ENCODE data around the gene RIPK3. TPM values are rescaled to one million over a fixed set of nuclear protein-coding genes. Genes with fewer than 3 reads are reported as not detected.

RIPK3 gene
- total RNA-seq, 3 donors from 2014 or later (not counting 1 experiment from before 2014, with no cell fraction given): 36.1 to 58.2 (median 45.5) TPM

- Mint-ChIP-seq H3K4me3 (no peak overlapping the region), H3K4me1 (no peaks in the 10 kb centered on the region), H3K27me3 (ENCODE audit: low read depth in 2 of 2) (peaks cover 31 to 33% of the 10 kb centered on the region in 2 donors), H3K9me3 (no peaks in the 10 kb centered on the region), H3K36me3 (no peaks in the 10 kb centered on the region), H3K27ac (no peak overlapping the region)
- DNase-seq (no peak), ATAC-seq (no peak)
- Histone ChIP-seq H3K4me3 (ENCODE audit: low read length) (no peak overlapping the region), H3K4me1 (ENCODE audit: control insufficient read depth, insufficient read depth, low read length) (no peaks in the 10 kb centered on the region), H3K27ac (ENCODE audit: low read length) (no peak overlapping the region), H3K27me3 (ENCODE audit: control insufficient read depth, insufficient read depth, low read length) (no peaks in the 10 kb centered on the region), H3K36me3 (ENCODE audit: control insufficient read depth, insufficient read depth, low read length) (no peaks in the 10 kb centered on the region), H3K9me3 (ENCODE audit: control insufficient read depth, insufficient read depth, low read length) (no peaks in the 10 kb centered on the region)
- TF ChIP-seq CTCF (IDR thresholded peaks at IDR 0.05): no peak
- 100% methylated on average over 1 of the region's 2 CpGs for WGBS (ENCODE audit: insufficient coverage)
- intact Hi-C loops (cut with micrococcal nuclease): no loop called here
These were observed 47.2 kb upstream of the RIPK3 start for GRCh38 chr14:24387009-24387345.

GRCh38 chr14:24385524-24385923 lies 45.7 kb upstream of the RIPK3 start:
- no peak overlapping the region for H3K27ac Mint-ChIP-seq
- TF ChIP-seq CTCF (IDR thresholded peaks at IDR 0.05): no peak
- Histone ChIP-seq H3K27me3 (ENCODE audit: control insufficient read depth, insufficient read depth, low read length) (no peaks in the 10 kb centered on the region), H3K4me1 (ENCODE audit: control insufficient read depth, insufficient read depth, low read length) (no peaks in the 10 kb centered on the region), H3K27ac (ENCODE audit: low read length) (no peak overlapping the region), H3K9me3 (ENCODE audit: control insufficient read depth, insufficient read depth, low read length) (no peaks in the 10 kb centered on the region), H3K4me3 (ENCODE audit: low read length) (no peak overlapping the region), H3K36me3 (ENCODE audit: control insufficient read depth, insufficient read depth, low read length) (no peaks in the 10 kb centered on the region)
- no peak overlapping the region for H3K4me3 Mint-ChIP-seq
- no peaks in the 10 kb centered on the region for H3K9me3 Mint-ChIP-seq
- 84% methylated on average over 4 of the region's 4 CpGs for WGBS (ENCODE audit: insufficient coverage)
- intact Hi-C loops (cut with micrococcal nuclease): no loop called here
- DNase-seq (no peak), ATAC-seq (no peak)
- no peaks in the 10 kb centered on the region for H3K4me1 Mint-ChIP-seq
- peaks cover 24 to 30% of the 10 kb centered on the region in 2 donors for H3K27me3 Mint-ChIP-seq (ENCODE audit: low read depth in 2 of 2)
- no peaks in the 10 kb centered on the region for H3K36me3 Mint-ChIP-seq

- ATAC-seq (no peak), DNase-seq (no peak)
- H3K4me3 ChIP-seq (ENCODE audit: low read length): no peak overlapping the region
- no peak for TF ChIP-seq CTCF (IDR thresholded peaks at IDR 0.05)
- Mint-ChIP-seq H3K27me3 (ENCODE audit: low read depth in 2 of 2) (peaks cover 19 to 24% of the 10 kb centered on the region in 2 donors), H3K4me1 (no peaks in the 10 kb centered on the region), H3K36me3 (no peaks in the 10 kb centered on the region), H3K27ac (no peak overlapping the region), H3K9me3 (no peaks in the 10 kb centered on the region), H3K4me3 (no peak overlapping the region)
- intact Hi-C loops (cut with micrococcal nuclease): no loop called here
- H3K36me3 ChIP-seq (ENCODE audit: control insufficient read depth, insufficient read depth, low read length): no peaks in the 10 kb centered on the region
- no peaks in the 10 kb centered on the region for H3K4me1 ChIP-seq (ENCODE audit: control insufficient read depth, insufficient read depth, low read length)
- H3K27me3 ChIP-seq (ENCODE audit: control insufficient read depth, insufficient read depth, low read length): no peaks in the 10 kb centered on the region
- 89% methylated on average over 4 of the region's 4 CpGs for WGBS (ENCODE audit: insufficient coverage)
- H3K9me3 ChIP-seq (ENCODE audit: control insufficient read depth, insufficient read depth, low read length): no peaks in the 10 kb centered on the region
- H3K27ac ChIP-seq (ENCODE audit: low read length): no peak overlapping the region
These were observed 44.4 kb upstream of the RIPK3 start for GRCh38 chr14:24384169-24384568.

- no peaks in the 10 kb centered on the region for H3K36me3 ChIP-seq (ENCODE audit: control insufficient read depth, insufficient read depth, low read length)
- H3K4me1 ChIP-seq (ENCODE audit: control insufficient read depth, insufficient read depth, low read length): no peaks in the 10 kb centered on the region
- peaks cover 12 to 16% of the 10 kb centered on the region in 2 donors for H3K27me3 Mint-ChIP-seq (ENCODE audit: low read depth in 2 of 2)
- no peak for TF ChIP-seq CTCF (IDR thresholded peaks at IDR 0.05)
- no peaks in the 10 kb centered on the region for H3K27me3 ChIP-seq (ENCODE audit: control insufficient read depth, insufficient read depth, low read length)
- H3K9me3 Mint-ChIP-seq: no peaks in the 10 kb centered on the region
- H3K4me3 ChIP-seq (ENCODE audit: low read length): no peak overlapping the region
- H3K27ac ChIP-seq (ENCODE audit: low read length): no peak overlapping the region
- 90% methylated on average over 4 of the region's 4 CpGs for WGBS (ENCODE audit: insufficient coverage)
- no peaks in the 10 kb centered on the region for H3K9me3 ChIP-seq (ENCODE audit: control insufficient read depth, insufficient read depth, low read length)
- H3K4me1 Mint-ChIP-seq: no peaks in the 10 kb centered on the region
- ATAC-seq: no peak
- intact Hi-C loops (cut with micrococcal nuclease): no loop called here
- H3K4me3 Mint-ChIP-seq: no peak overlapping the region
- no peak for DNase-seq
- no peaks in the 10 kb centered on the region for H3K36me3 Mint-ChIP-seq
- no peak overlapping the region for H3K27ac Mint-ChIP-seq
These were observed 42.2 kb upstream of the RIPK3 start for GRCh38 chr14:24382064-24382371.

Measured in natural killer cell (primary cell).